A549 (cell line): ENCODE results near the gene HS6ST2. TPM values are rescaled to one million over a fixed set of nuclear protein-coding genes. Genes with fewer than 3 reads are reported as not detected.

Experiments used
- ATAC-seq, 2 experiments: fragments of 200-7000 bp in 1 of 2; fragments of >200 bp in 1 of 2; cut with Nextera tagmentation in 1 of 2; cut with Tn5 transposase in 1 of 2; 3 replicates each; pipeline versions ENCODE4 v1.8.0 to v1.9.1; 2018 to 2020; ENCODE audit warnings: mild to moderate bottlenecking in 1 of 2, moderate library complexity in 1 of 2
- CTCF ChIA-PET: fragments of 300-600 bp; sonication (Branson Sonifier 250); formaldehyde crosslinking; extraction: SDS; loops from one replicate; lab custom pipeline; 2021; ENCODE audit warnings: antibody characterized with exemption, inconsistent platforms; lab: Yijun Ruan, JAX
- POLR2A ChIA-PET: fragments of 350-600 bp; formaldehyde crosslinking; extraction: SDS; loops from one replicate; lab custom pipeline; 2021; ENCODE audit warnings: antibody characterized with exemption, inconsistent platforms; lab: Yijun Ruan, JAX
- DNase-seq, 2 experiments: peaks; one replicate each; pipeline versions ENCODE4 v3.0.0 to v3.0.0-alpha.2; 2011 to 2016; ENCODE audit warnings: low read depth in 1 of 2, low spot score in 1 of 2
- FAIRE-seq: peaks from 2 replicates; lab custom pipeline; 2011; peaks lifted over from hg19 to GRCh38; lab: Jason Lieb, UNC
- H3K27ac ChIP-seq, 2 experiments: fragments of >200 bp; sonication (Bioruptor Twin); formaldehyde crosslinking; 3 replicates each; pipeline ENCODE4 v1.5.1; 2016 to 2017
- H3K4me1 ChIP-seq: fragments of >200 bp; sonication (Bioruptor Twin); formaldehyde crosslinking; 3 replicates; pipeline ENCODE4 v1.6.1; 2016
- H3K4me2 ChIP-seq: fragments of >200 bp; sonication (Bioruptor Twin); formaldehyde crosslinking; 3 replicates; pipeline ENCODE4 v1.6.1; 2016
- H3K4me3 ChIP-seq: fragments of >200 bp; sonication (Bioruptor Twin); formaldehyde crosslinking; 3 replicates; pipeline ENCODE4 v1.5.1; 2016
- H3K9me3 ChIP-seq: fragments of >200 bp; sonication (Bioruptor Twin); formaldehyde crosslinking; 3 replicates; pipeline ENCODE4 v1.6.1; 2016
- BCL3 ChIP-seq: fragments of >200 bp; sonication (Bioruptor Twin); formaldehyde crosslinking; IDR thresholded peaks from 3 replicates; pipeline ENCODE4 v1.6.1; 2016
- BHLHE40 ChIP-seq: IDR thresholded peaks from 2 replicates; pipeline ENCODE4 v1.6.1; 2012; ENCODE audit warnings: low read depth, low read length, inconsistent platforms
- CHD4 ChIP-seq: fragments of 200-600 bp; sonication (generic); IDR thresholded peaks from 2 replicates; pipeline ENCODE4 v1.6.1; 2016; ENCODE audit warnings: antibody characterized with exemption, mild to moderate bottlenecking, borderline replicate concordance
- EHF ChIP-seq: fragments of 250-450 bp; sonication (Bioruptor Pico); IDR thresholded peaks from 2 replicates; pipeline ENCODE4 v1.5.0; 2020; ENCODE audit warnings: mild to moderate bottlenecking
- EHMT2 ChIP-seq: fragments of 200-600 bp; sonication (generic); IDR thresholded peaks from 2 replicates; pipeline ENCODE4 v1.6.1; 2016; ENCODE audit warnings: antibody characterized with exemption, low read depth, mild to moderate bottlenecking, moderate library complexity
- ELK1 ChIP-seq: fragments of 150-350 bp; IDR thresholded peaks from 2 replicates; pipeline ENCODE4 v1.6.1; 2014; ENCODE audit warnings: low read depth, mild to moderate bottlenecking, low read length
- FOSL2 ChIP-seq, 2 experiments: fragments of 450-650 bp in 1 of 2; fragments of >200 bp in 1 of 2; sonication (Bioruptor Twin) in 1 of 2; formaldehyde crosslinking; IDR thresholded peaks; 2 replicates each; pipeline versions ENCODE4 v1.5.0 to v1.6.1; 2016 to 2020; ENCODE audit warnings: mild to moderate bottlenecking in 1 of 2, moderate library complexity in 1 of 2
- HES2 ChIP-seq: fragments of >200 bp; sonication (Bioruptor Twin); formaldehyde crosslinking; IDR thresholded peaks from 2 replicates; pipeline ENCODE4 v1.6.1; 2016
- HEYL ChIP-seq: fragments of 250-450 bp; sonication (Bioruptor Pico); IDR thresholded peaks from 2 replicates; pipeline ENCODE4 v1.8.0; 2021; ENCODE audit warnings: mild to moderate bottlenecking, moderate library complexity
- HOXB13 ChIP-seq: fragments of 250-450 bp; sonication (Bioruptor Pico); IDR thresholded peaks from 2 replicates; pipeline ENCODE4 v1.5.0; 2020; ENCODE audit warnings: low read depth, mild to moderate bottlenecking, moderate library complexity
- JUNB ChIP-seq: fragments of >200 bp; sonication (Bioruptor Twin); formaldehyde crosslinking; IDR thresholded peaks from 2 replicates; pipeline ENCODE4 v1.6.1; 2016
- NPAS2 ChIP-seq: fragments of 250-450 bp; sonication (Bioruptor Pico); IDR thresholded peaks from 2 replicates; pipeline ENCODE4 v1.8.0; 2022; ENCODE audit warnings: mild to moderate bottlenecking, moderate library complexity, borderline replicate concordance
- NR3C1 ChIP-seq: fragments of >200 bp; sonication (Bioruptor Twin); formaldehyde crosslinking; IDR thresholded peaks from 3 replicates; pipeline ENCODE4 v1.6.1; 2017
- PBX3 ChIP-seq: IDR thresholded peaks from 2 replicates; pipeline ENCODE4 v1.6.1; 2012
- RAD21 ChIP-seq, 2 experiments: fragments of >200 bp in 1 of 2; sonication (Bioruptor Twin) in 1 of 2; formaldehyde crosslinking in 1 of 2; IDR thresholded peaks in 1 of 2; conservative IDR thresholded peaks in 1 of 2; 2 replicates in 1 of 2; 3 replicates in 1 of 2; pipeline ENCODE4 v1.6.1; 2012 to 2018; ENCODE audit warnings: inconsistent platforms in 1 of 2
- RARB ChIP-seq: fragments of 250-450 bp; sonication (Bioruptor Pico); IDR thresholded peaks from 2 replicates; pipeline ENCODE4 v1.8.0; 2021; ENCODE audit warnings: mild to moderate bottlenecking, moderate library complexity
- RNF2 ChIP-seq: fragments of 200-600 bp; sonication (generic); IDR thresholded peaks from 2 replicates; pipeline ENCODE4 v1.6.1; 2016; ENCODE audit warnings: low read depth, mild to moderate bottlenecking, antibody characterized with exemption, moderate library complexity, borderline replicate concordance
- USF2 ChIP-seq: fragments of 450-650 bp; IDR thresholded peaks from 2 replicates; pipeline ENCODE4 v1.6.1; 2014; ENCODE audit warnings: antibody characterized with exemption
- ZC3H11A ChIP-seq: fragments of 450-650 bp; IDR thresholded peaks from 2 replicates; pipeline ENCODE4 v1.6.1; 2014; ENCODE audit warnings: antibody characterized with exemption, mild to moderate bottlenecking
- ZFP36 ChIP-seq: fragments of 450-650 bp; IDR thresholded peaks from 2 replicates; pipeline ENCODE4 v1.6.1; 2014; ENCODE audit warnings: borderline replicate concordance; ENCODE audit not compliant: partially characterized antibody
- WGBS: methylation state at CpG from one replicate; pipeline ENCODE4 v1.1.6; 2017; ENCODE audit errors: missing lambda C conversion rate; 5-methylcytosine and 5-hydroxymethylcytosine counted together
- polyA plus RNA-seq, 4 experiments: library from polyadenylated mRNA; depleted of rRNA in 3 of 4; stranded (reverse); fragments of >200 nt; fragmentation: RNase III in 1 of 4; extraction: RNeasy Plus Mini Kit Qiagen cat#74134 plus additional on column Dnase treatment in 1 of 4; gene quantifications; 2 replicates in 3 of 4; 3 replicates in 1 of 4; pipeline ENCODE4 v1.2.3, GENCODE V29; 2011 to 2017

HS6ST2 gene
- polyA plus RNA-seq, 2 of the 4 experiments (the other 2 are of a cell fraction): 0.01 to 0.04 TPM

- Histone ChIP-seq H3K27ac (no peak overlapping the region), H3K4me3 (no peak overlapping the region), H3K4me2 (no peak overlapping the region), H3K9me3 (no peaks in the 10 kb centered on the region), H3K4me1 (no peaks in the 10 kb centered on the region)
- WGBS: 24% methylated on average over 3 of the region's 3 CpGs
- POLR2A ChIA-PET: no interaction called here
- CTCF ChIA-PET: interaction anchor here (0.9 kb wide), 1 partner anchor 52 kb away, joined by 3 read pairs; no protein-coding TSS in a partner anchor
- ATAC-seq (no peak), DNase-seq (no peak), FAIRE-seq (no peak)
- no peak for TF ChIP-seq RNF2
- no peak for TF ChIP-seq HES2
- TF ChIP-seq ZFP36: no peak
- no peak for TF ChIP-seq EHMT2
- TF ChIP-seq JUNB: no peak
- TF ChIP-seq RARB (CRISPR knock-in tag): no peak
- TF ChIP-seq ELK1: no peak
- no peak for TF ChIP-seq NPAS2 (CRISPR knock-in tag)
- TF ChIP-seq PBX3: no peak
- TF ChIP-seq ZC3H11A: no peak
- no peak for TF ChIP-seq RAD21 (conservative IDR thresholded peaks at IDR 0.05 in 1 of 2, IDR thresholded peaks at IDR 0.05 in 1 of 2)
- TF ChIP-seq HOXB13 (CRISPR knock-in tag): no peak
- TF ChIP-seq BCL3: no peak
- TF ChIP-seq HEYL (CRISPR knock-in tag): no peak
Observed at GRCh38 chrX:132810488-132810887, 147.9 kb downstream of the HS6ST2 start.

GRCh38 chrX:132809581-132809980 lies 148.8 kb downstream of the HS6ST2 start:
- CTCF ChIA-PET: no interaction called here
- ATAC-seq (no peak), DNase-seq (no peak), FAIRE-seq (no peak)
- Histone ChIP-seq H3K9me3 (no peaks in the 10 kb centered on the region), H3K4me2 (no peak overlapping the region), H3K27ac (no peak overlapping the region), H3K4me3 (no peak overlapping the region), H3K4me1 (no peaks in the 10 kb centered on the region)
- no peak for TF ChIP-seq PBX3
- TF ChIP-seq EHF (CRISPR knock-in tag): no peak
- TF ChIP-seq BHLHE40: no peak
- TF ChIP-seq HOXB13 (CRISPR knock-in tag): no peak
- TF ChIP-seq FOSL2 (IDR thresholded peaks at IDR 0.05): no peak
- TF ChIP-seq FOSL2 (CRISPR knock-in tag; IDR thresholded peaks at IDR 0.05): no peak
- no peak for TF ChIP-seq USF2
- no peak for TF ChIP-seq ZC3H11A
- no peak for TF ChIP-seq CHD4
- no peak for TF ChIP-seq NR3C1
- WGBS: 5% methylated on average over 2 of the region's 2 CpGs
- POLR2A ChIA-PET: no interaction called here
